ENCODE measurements around the gene PSMB5. TPM values are rescaled to one million over a fixed set of nuclear protein-coding genes. Genes with fewer than 3 reads are reported as not detected.
A peak's percentile ranks its signal among the peaks of the same experiment; 100 is the strongest.

The PSMB5 gene
- total and polyA plus RNA-seq, 2 of the 13 experiments (the other 11 are each of a cell fraction or from before 2014, with no cell fraction given) = 705 to 871 TPM

- TF ChIP-seq RERE (CRISPR knock-in tag; IDR thresholded peaks at IDR 0.05; ENCODE audit: low read depth) (no peak), ZBTB20 (CRISPR knock-in tag; IDR thresholded peaks at IDR 0.05; ENCODE audit: borderline replicate concordance, low read depth) (peak; percentile 75; the same call in 1 of the 2 replicates), CERS6 (CRISPR knock-in tag; IDR thresholded peaks at IDR 0.05) (no peak), ZNF510 (CRISPR knock-in tag; IDR thresholded peaks at IDR 0.05; ENCODE audit: low read depth) (no peak), ZNF747 (CRISPR knock-in tag; IDR thresholded peaks at IDR 0.05; ENCODE audit: borderline replicate concordance) (no peak), KAT7 (CRISPR knock-in tag; IDR thresholded peaks at IDR 0.05; ENCODE audit: borderline replicate concordance) (no peak), ZNF296 (CRISPR knock-in tag; conservative IDR thresholded peaks at IDR 0.05) (no peak), ZNF660 (CRISPR knock-in tag; IDR thresholded peaks at IDR 0.05; ENCODE audit: borderline replicate concordance, low read depth) (no peak), TGIF2 (CRISPR knock-in tag; IDR thresholded peaks at IDR 0.05) (no peak), HNF1A (IDR thresholded peaks at IDR 0.05; ENCODE audit: low read depth) (no peak), HNF1A (CRISPR knock-in tag; IDR thresholded peaks at IDR 0.05; ENCODE audit: borderline replicate concordance) (no peak), ZNF564 (CRISPR knock-in tag; IDR thresholded peaks at IDR 0.05) (peak; percentile 78; the same call in 1 of the 2 replicates), ELK4 (CRISPR knock-in tag; IDR thresholded peaks at IDR 0.05; ENCODE audit: borderline replicate concordance) (0 out of 2 replicates have a peak, but pooled peaks have one; percentile 42), PRMT3 (CRISPR knock-in tag; IDR thresholded peaks at IDR 0.05; ENCODE audit: borderline replicate concordance, low read depth) (no peak), ZNF44 (CRISPR knock-in tag; IDR thresholded peaks at IDR 0.05) (no peak; the same call in 1 of the 2 replicates), MTF2 (CRISPR knock-in tag; IDR thresholded peaks at IDR 0.05; ENCODE audit: borderline replicate concordance) (no peak)
Measured at GRCh38 chr14:23068789-23069412, 34.2 kb upstream of the PSMB5 start (continued).
